ENCODE measurements around the gene PPT2. TPM values are rescaled to one million over a fixed set of nuclear protein-coding genes. Genes with fewer than 3 reads are reported as not detected.

The PPT2 gene
- total RNA-seq, 2 donors from 2014 or later: 18.4 to 21.0 TPM

DNA sequence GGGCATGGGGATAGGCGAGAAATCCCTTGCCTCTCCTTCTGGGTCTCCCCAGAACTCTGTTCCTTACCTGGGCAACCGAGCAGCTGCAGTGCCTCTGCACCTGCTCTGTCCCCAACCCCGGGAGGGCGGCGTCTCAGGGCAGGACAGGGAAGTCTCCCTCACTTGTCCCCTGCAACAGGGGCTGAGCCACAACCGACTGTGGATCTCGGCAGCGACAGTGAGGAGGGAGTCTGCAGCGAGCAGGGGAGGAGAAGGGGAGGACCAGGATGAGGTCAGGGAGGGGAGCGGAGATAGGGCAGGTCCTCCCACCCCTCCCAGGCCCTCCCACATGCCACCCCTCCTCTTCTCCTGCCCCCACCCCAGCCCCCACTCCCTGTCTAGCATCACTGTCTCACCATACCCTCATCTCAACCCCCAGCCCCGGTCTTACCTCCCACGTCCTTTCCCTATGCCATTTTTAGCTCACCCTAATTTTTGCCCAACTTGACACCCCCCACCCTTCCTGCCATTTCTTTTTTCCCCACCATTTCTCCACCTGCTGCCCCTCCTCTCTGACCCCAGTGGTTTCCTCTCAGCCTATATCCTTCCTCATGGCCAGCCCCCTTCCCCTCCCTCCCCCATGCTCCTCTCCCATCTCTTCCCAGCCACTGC is 44.7 kb upstream of the PPT2 start, which contains the start of gene TNXB:
TNXB (minus strand) TSS at position 225 of the 651 bp plus-strand sequence. CDS start 11,140 bp downstream, outside the sequence.
- intact Hi-C loops (cut with DNase I): no loop called here
- Histone ChIP-seq H3K36me3 (no peaks in the 10 kb centered on the region), H3K4me1 (peaks cover 8% of the 10 kb centered on the region), H3K9me3 (no peaks in the 10 kb centered on the region), H3K4me3 (peak within 1 kb of the TSS; percentile 15), H3K9ac (ENCODE audit: low read depth in 2 of 2, low read length in 2 of 2) (peak within 1 kb of the TSS; percentile 43 to 61), H3K27ac (peak within 1 kb of the TSS; percentile 37), H3K27me3 (no peaks in the 10 kb centered on the region)
- no peak for DNase-seq
- TF ChIP-seq, protein P1, sequence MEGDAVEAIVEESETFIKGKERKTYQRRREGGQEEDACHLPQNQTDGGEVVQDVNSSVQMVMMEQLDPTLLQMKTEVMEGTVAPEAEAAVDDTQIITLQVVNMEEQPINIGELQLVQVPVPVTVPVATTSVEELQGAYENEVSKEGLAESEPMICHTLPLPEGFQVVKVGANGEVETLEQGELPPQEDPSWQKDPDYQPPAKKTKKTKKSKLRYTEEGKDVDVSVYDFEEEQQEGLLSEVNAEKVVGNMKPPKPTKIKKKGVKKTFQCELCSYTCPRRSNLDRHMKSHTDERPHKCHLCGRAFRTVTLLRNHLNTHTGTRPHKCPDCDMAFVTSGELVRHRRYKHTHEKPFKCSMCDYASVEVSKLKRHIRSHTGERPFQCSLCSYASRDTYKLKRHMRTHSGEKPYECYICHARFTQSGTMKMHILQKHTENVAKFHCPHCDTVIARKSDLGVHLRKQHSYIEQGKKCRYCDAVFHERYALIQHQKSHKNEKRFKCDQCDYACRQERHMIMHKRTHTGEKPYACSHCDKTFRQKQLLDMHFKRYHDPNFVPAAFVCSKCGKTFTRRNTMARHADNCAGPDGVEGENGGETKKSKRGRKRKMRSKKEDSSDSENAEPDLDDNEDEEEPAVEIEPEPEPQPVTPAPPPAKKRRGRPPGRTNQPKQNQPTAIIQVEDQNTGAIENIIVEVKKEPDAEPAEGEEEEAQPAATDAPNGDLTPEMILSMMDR (IDR thresholded peaks at IDR 0.05): no peak

DNA sequence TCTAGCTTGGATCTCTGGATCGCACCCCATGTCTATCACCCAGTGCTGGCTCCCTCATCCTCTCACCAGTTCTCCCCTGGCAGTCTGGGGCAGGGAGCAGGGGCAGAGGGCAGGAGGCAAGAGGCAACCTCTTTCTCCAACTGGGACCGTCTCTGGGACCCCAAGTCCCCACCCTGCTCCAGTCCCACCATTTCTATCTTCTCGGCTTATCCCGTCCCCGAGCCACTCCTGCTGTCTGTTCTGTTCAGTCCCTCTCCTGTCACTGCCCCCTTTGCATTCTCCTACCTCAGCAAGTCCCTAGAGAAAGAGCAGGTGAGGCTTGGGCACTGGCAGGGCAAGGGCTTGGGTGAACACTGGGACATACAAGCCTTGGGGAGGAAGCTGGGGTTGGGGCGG is 44.2 kb upstream of the PPT2 start:
- intact Hi-C loops (cut with DNase I): no loop called here
- no peak overlapping the region for H3K4me3 ChIP-seq
- no peak overlapping the region for H3K27ac ChIP-seq
- no peaks in the 10 kb centered on the region for H3K27me3 ChIP-seq
- TF ChIP-seq, protein P1 (IDR thresholded peaks at IDR 0.05): no peak
- peaks cover 8% of the 10 kb centered on the region for H3K4me1 ChIP-seq
- no peaks in the 10 kb centered on the region for H3K9me3 ChIP-seq
- no peak for DNase-seq
- no peaks in the 10 kb centered on the region for H3K36me3 ChIP-seq
- H3K9ac ChIP-seq (ENCODE audit: low read depth in 2 of 2, low read length in 2 of 2): no peak overlapping the region

DNA sequence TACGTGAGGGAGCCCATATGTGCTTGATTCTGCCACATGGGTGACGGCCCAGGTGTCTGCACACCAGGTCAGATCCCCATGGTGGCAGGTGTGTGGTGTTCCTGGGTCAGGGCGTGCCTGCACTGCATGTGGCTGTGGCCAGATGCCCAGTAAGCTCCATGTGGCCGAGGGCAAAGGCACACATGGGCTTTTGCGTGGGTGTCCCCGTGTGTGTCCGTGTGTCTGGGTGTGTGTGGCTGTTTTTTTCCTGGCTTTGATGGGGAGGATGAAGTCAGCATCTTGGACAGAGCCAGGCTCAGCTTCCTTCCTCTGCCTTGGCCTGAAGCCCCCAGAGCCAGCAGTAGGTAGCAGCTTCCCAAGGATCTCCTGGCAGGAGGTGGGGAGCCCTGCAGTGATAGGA is 43.3 kb upstream of the PPT2 start:
- Histone ChIP-seq H3K27me3 (no peaks in the 10 kb centered on the region), H3K9ac (ENCODE audit: low read depth in 2 of 2, low read length in 2 of 2) (no peak overlapping the region), H3K4me3 (no peak overlapping the region), H3K9me3 (no peaks in the 10 kb centered on the region), H3K27ac (no peak overlapping the region), H3K4me1 (peaks cover 8% of the 10 kb centered on the region), H3K36me3 (no peaks in the 10 kb centered on the region)
- no peak for DNase-seq
- TF ChIP-seq, protein P1 (IDR thresholded peaks at IDR 0.05): no peak
- intact Hi-C loops (cut with DNase I): no loop called here

DNA sequence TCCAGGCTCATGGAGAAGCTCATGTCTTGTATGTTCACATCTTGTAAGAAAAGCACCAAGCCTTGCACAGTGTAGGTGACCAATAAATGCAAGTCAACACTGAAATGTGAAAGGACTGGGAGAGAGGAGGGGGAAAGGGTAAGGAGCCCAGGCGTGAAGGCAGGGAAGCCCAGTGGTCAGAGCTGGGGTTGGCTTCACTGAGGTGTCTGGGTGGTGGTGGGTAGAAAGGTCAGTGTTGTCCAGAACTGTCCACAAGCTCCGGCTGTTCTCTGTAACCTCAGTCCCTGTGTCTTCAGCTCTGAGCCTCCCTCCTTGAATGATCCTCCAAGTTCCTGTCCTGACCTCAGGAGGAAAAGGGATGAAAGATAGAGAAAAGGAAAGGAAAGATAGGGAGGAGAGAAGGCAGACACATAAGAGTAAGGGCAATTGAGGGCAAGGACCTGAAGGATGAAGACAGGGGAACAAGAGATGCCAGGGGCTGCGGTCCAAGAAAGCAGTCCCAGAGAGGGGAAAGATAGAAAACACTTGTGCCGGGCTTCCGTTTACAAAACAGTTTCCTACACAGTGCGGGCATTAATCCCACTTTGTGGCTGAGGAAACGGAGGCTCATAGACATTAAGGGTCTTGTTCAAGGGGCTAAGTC is 42.4 kb upstream of the PPT2 start:
- peaks cover 8% of the 10 kb centered on the region for H3K4me1 ChIP-seq
- intact Hi-C loops (cut with DNase I): no loop called here
- H3K9ac ChIP-seq (ENCODE audit: low read depth in 2 of 2, low read length in 2 of 2): no peak overlapping the region
- H3K27ac ChIP-seq: no peak overlapping the region
- H3K9me3 ChIP-seq: no peaks in the 10 kb centered on the region
- TF ChIP-seq, protein P1 (IDR thresholded peaks at IDR 0.05): no peak
- no peaks in the 10 kb centered on the region for H3K27me3 ChIP-seq
- no peaks in the 10 kb centered on the region for H3K36me3 ChIP-seq
- no peak overlapping the region for H3K4me3 ChIP-seq
- DNase-seq: no peak

DNA sequence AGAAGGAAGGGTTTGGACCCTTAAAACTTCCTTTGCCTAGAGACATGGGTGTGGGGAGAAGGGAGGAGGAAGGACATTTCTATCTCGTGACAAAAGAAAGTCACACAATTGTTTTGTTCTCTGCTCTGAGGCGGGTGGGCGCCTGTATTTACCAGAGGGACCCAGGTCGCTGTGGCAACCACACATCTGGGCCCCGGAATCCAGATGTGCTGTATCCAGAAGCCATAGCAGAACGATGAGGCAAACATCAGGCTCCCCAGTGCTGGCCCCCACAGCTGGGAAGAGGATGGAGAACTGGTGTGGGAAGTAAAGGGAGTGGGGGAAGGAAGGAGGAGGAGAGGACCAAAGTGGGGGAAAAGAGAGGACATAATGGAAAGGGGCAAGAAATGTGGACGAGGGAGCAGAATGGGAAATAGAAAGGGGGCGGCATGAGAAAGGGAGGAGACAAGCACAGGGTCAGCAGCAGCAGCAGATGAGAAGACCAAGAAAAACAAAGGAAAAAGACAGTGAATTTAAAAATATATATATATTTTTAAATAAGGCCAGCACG is 41.4 kb upstream of the PPT2 start:
- no peak overlapping the region for H3K27ac ChIP-seq
- no peaks in the 10 kb centered on the region for H3K27me3 ChIP-seq
- H3K36me3 ChIP-seq: no peaks in the 10 kb centered on the region
- H3K9me3 ChIP-seq: no peaks in the 10 kb centered on the region
- H3K4me1 ChIP-seq: peaks cover 8% of the 10 kb centered on the region
- no peak overlapping the region for H3K4me3 ChIP-seq
- TF ChIP-seq, protein P1 (IDR thresholded peaks at IDR 0.05): no peak
- DNase-seq: no peak
- H3K9ac ChIP-seq (ENCODE audit: low read depth in 2 of 2, low read length in 2 of 2): no peak overlapping the region
- intact Hi-C loops (cut with DNase I): no loop called here

All from colonic mucosa (tissue), 4 donors.